ENCODE results near the gene C2CD4D.

Gene C2CD4D

GRCh38 chr1:151809985-151810556, 29.5 kb downstream of the C2CD4D start:
- DNase-seq: no peak

DNA sequence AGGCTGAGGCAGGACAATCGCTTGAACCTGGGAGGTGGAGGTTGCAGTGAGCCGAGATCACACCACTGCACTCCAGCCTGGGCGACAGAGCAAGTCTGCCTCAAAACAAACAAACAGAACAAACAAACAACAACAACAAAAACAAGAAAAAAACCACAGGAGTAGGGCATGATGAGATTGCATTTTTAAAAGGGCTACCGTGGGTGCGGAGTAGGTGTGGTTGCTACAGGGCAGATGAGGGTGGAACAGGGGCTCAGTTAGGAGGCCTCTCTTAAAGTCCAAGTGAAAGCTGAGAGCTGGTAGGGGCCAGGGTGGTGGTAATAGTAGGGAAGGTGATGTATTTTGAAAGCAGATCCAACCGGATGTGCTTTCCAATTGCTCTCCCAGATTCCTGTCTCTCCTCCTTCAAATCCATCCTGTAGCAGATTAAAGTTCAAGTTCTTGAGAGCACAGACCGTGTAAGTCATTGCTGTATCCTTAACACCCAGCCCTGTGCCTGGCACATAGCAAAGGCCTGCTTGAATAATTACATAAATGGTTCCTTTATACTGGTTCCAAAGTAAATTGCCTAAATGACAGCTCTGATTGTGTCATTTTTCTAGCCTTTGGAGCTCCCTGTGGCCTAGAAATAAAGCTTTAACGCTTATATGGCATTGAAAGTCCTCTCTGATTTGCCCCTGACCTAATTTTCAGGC, 30.2 kb downstream of the C2CD4D start:
- no peak for DNase-seq

DNA sequence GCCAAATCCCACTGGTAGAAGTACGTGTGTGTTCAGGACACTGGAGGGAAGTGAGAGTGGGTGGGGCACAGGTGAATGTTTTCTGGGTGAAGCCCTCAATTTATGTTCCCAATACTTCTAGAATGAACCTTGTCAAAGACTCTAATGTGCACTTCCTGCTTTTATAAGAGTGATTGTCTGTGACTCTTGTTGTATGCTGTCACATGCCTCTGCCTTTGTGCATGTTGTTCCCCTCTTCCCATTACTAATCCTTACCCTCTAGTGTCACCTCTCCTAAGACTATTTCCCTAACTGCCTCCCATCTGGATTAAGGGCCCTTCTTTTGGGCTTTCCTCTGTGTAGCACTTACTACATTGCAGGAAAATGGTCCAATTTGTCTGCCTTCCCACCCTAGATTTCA, 31.9 kb downstream of the C2CD4D start:
- no peak for DNase-seq

GRCh38 chr1:151807131-151807530, 32.5 kb downstream of the C2CD4D start:
- no peak for DNase-seq

DNA sequence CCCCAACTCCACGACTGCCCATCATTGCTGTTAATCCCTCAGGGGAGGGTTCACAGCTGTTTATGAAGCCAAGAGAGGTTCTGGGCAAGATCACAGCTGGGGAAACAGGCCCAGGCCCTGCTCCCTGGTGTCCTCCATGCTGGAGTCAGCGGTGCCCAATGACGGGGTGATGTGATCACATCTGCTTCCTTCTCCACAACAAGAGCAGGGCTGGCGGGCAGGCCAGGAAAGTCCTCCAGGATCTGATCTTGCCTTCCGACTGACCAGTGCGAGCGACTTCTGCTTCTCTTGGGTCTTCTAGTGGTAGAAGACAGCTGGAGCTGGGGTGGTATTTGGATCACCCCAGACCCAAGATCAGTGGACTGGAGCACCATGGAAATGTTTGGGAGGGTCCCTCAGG, 33.5 kb downstream of the C2CD4D start:
- DNase-seq: no peak

DNA sequence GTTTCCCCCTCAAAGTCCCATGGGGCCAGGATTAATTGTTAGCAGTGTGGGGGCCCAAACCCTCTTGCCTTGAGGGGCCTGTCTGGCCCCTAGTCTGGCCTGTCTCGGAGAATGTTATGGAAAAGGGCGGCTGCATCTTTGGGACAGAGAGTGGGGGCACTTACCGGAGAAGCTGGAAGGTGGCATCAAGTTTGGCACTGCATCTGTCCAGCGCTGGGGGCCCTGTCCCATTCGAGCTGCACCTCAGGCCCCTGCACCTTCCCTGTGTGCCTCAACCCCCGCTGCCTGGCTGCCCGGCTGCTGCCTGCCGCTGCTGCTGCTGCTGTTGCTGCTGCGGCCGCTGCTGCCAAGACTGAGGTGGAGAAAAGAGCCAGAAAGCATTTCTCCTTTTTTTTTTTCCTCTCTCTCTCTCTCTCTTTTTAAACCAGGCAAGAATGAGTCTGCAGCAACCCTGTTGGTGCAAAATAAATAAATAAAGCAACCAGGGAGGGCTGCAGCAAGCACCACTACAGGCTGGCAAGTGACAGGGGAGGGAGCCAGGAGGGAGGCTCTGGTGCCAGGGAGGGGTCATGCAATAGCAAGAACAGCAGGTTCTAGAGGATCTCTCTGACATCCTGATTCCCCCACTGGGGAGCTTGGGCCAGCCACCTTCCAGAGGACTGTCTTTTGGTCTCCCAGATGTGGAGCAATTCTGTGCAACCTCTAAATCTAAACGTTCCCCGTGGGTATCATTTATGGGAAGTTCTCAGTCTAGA, 34.4 kb downstream of the C2CD4D start, which contains the start of gene LINGO4:
TSS of gene LINGO4 (minus strand) at position 354 of the 755 bp plus-strand sequence. CDS start 2,715 bp downstream, outside the sequence.
- DNase-seq: no peak

DNA sequence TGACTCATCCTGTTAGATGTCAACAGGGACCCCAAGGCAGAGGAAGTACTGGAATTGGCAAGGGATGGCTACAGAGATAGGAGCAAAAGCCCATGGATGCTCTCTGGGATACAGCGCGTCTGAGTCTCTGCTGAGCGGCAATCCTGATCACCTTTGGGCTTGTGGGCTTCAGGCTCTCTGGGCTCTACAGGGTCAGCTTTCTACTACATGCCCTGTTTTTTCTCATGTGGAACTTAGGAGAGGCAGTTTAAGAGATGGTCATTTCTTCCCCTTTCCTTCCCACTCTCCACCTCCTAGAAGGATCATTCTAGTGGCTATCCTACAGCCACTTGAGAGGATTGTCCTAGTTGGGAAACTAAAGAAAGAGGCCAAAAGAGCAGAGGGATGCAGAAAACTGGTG, 35.7 kb downstream of the C2CD4D start:
- no peak for DNase-seq

DNA sequence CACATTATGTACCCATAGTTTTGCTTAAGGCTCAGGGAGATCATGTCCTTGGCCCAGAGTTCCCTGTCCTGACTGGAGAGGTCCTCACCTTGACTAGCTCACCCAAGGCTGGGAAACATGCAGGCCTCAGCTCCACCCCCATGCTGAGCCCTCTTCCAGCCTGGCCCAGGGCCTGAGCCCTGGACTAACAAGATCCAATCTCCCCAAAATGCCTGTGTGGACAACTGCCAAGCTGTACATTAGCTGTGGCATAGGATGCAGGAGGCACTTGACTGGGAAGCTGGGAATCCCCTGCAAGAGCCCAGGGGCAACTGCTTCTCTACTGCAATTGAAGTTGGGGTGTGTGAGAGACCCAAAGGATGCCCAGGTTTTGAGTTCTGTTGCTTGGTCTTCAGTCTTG, 36.5 kb downstream of the C2CD4D start:
- DNase-seq: no peak

DNA sequence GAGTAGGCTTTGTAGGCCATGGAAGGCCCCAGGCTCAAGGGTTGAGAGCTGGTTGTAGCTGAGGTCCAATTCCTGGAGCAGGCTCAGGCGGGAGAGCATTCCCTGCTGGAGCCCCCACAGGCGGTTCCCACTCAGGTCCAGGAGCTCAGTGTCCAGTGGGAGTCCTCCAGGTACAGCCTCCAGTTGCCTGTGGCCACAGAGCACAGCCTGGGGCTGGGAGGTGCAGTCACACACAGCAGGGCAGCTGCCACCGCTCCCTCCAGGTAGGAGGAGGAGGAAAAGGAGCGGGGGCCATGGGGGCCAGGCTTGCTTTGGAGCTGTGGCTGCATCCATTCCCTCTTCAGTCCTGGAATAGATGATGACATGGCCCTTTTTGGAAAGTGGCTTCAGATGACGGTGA, 37.2 kb downstream of the C2CD4D start:
- no peak for DNase-seq

GRCh38 chr1:151801846-151802245, 37.8 kb downstream of the C2CD4D start:
- DNase-seq: no peak

GRCh38 chr1:151801310-151801820, 38.3 kb downstream of the C2CD4D start:
- no peak for DNase-seq

- DNase-seq: no peak
Measured at GRCh38 chr1:151800830-151801229, 38.8 kb downstream of the C2CD4D start.

DNA sequence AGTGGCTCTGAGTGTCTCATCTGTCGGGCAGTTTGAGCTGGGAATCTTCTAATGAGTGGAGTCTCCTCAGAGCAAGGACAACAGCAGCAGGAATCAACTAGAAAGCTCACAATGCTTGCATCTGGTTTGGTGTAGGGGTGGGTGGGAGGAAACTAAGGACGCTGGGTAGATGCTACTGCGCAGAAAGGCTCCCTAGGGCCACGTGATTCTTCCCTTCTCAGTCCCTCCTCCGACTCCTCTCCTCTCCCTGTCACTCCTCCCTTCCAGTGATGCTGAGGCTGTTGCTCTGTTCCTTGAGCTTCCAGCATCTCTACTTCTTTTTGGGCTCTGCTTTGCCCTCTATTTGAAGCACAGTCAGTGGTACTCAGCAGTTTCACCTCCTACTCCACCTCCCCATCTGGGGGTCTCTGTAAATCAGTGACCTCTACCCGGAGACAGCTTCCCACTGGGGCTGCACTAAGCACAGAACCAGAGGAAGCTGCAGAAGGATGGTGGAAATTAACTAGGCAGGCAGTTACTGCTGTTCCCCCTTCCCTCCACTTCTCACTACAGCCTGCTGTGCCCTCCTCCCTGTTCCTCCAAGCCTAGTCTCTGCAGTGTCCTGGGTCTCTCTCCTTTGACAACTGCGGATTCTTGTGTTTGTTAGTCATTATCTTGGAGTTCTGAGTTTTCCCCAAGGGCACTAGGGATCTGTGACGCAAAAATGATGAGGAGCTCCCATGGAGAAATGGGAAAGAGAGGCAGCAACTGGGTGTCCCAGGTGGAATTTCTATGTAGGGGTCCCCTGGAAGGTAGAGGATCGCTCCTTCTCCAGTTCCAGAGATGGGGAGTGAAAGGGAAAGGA, 40.2 kb downstream of the C2CD4D start:
- DNase-seq: no peak

DNA sequence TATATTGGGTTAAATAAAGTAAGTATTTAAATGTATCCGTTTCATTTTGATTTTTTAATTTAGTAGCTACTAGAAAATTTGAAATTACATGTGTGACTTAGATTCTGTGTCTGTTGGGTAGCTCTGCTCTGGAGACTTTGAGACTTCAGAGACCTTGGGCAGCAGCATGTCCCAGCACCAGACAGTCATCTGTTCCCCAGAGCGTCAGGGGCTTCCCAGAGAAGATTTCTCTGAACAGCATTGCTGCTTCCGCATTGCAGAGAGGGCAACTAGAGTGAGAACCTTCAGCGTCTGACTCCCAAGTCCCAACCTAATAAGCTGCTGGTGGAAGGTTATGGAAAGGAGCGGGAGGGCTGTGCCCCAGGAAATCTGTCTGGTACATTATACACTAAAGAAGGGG, 41.0 kb downstream of the C2CD4D start:
- DNase-seq: no peak

DNA sequence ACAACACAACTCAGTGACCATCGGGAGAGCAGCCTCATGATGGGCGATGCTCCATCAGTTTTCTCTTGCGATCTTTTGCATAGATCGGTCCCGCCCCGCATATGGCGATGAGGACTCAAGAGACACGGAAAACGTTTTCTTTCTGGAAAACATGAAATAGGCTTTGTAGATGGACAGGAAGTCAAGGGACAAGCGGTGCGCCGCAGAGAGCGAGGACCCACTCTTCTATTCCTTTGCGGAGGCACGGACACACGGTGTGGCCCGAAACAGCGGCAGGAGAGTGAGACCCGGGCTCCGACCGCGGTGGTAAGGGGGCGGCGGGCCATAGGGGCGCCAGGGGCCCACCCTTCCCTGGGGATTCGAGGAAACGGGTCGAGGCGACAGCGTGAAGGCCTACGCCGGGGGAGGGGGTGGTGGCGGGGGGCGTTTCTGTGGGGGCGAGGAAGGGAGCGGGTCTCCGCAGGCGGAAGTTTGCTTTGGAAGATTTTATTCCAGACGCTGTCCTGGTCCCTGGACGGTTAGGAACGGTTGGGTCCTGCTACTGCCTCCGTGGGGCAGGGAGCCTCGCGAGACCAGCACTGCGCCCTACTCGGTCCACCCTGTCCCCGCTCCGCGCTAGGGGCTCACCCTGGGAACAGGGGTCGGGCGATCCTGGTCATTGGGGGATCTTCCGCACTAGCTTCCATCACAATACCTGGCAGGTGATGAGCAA, 48.5 kb downstream of the C2CD4D start:
- DNase-seq: no peak

GRCh38 chr1:151790071-151790939, 49.3 kb downstream of the C2CD4D start, which contains the start of gene TDRKH:
Gene TDRKH, minus strand, starts transcription at chr1:151790500. Its CDS starts 7,478 bp downstream, at chr1:151783022.
- DNase-seq: peak; percentile 99
